WTC11 (cell line): ENCODE results near the gene SLC24A4. TPM values are rescaled to one million over a fixed set of nuclear protein-coding genes. Genes with fewer than 3 reads are reported as not detected.

Source experiments
- ATAC-seq: fragments of 200-7000 bp; cut with Tn5 transposase; 2 replicates; pipeline ENCODE4 v1.10.0; 2021; ENCODE audit warnings: mild to moderate bottlenecking, moderate library complexity
- CTCF ChIA-PET: fragments of 300-600 bp; sonication (Branson Sonifier 250); formaldehyde crosslinking; loops from one replicate; lab custom pipeline; 2021; ENCODE audit warnings: antibody characterized with exemption; lab: Charles Lee
- POLR2A ChIA-PET: fragments of 350-600 bp; sonication (Branson Sonifier 250); formaldehyde crosslinking; loops from one replicate; lab custom pipeline; 2021; ENCODE audit warnings: antibody characterized with exemption; lab: Charles Lee
- DNase-seq: peaks from one replicate; pipeline ENCODE4 v3.0.0; 2021; ENCODE audit warnings: low spot score
- H3K27ac Mint-ChIP-seq: 2 replicates; pipeline ENCODE4 v1.8.0; 2021; ENCODE audit warnings: mixed read lengths
- H3K27me3 Mint-ChIP-seq: 2 replicates; pipeline ENCODE4 v1.8.0; 2021; ENCODE audit warnings: low read depth, mild to moderate bottlenecking, moderate library complexity, mixed read lengths
- H3K36me3 Mint-ChIP-seq: 2 replicates; pipeline ENCODE4 v1.8.0; 2021; ENCODE audit warnings: mixed read lengths
- H3K4me1 Mint-ChIP-seq: 2 replicates; pipeline ENCODE4 v1.8.0; 2022; ENCODE audit warnings: mixed read lengths
- H3K4me3 Mint-ChIP-seq: 2 replicates; pipeline ENCODE4 v1.8.0; 2021; ENCODE audit warnings: mild to moderate bottlenecking, moderate library complexity, mixed read lengths
- H3K9me3 Mint-ChIP-seq: 2 replicates; pipeline ENCODE4 v1.8.0; 2021; ENCODE audit warnings: mixed read lengths
- AFF4 ChIP-seq: sonication (generic); formaldehyde crosslinking; IDR thresholded peaks from 2 replicates; pipeline ENCODE4 v1.8.1; 2023; ENCODE audit warnings: mild to moderate bottlenecking, missing genetic modification reagents, borderline replicate concordance
- ARID4B ChIP-seq: sonication (generic); formaldehyde crosslinking; IDR thresholded peaks from 2 replicates; pipeline ENCODE4 v1.8.0; 2023; ENCODE audit warnings: missing genetic modification reagents, mild to moderate bottlenecking, borderline replicate concordance
- CTCF ChIP-seq: fragments of 200-600 bp; IDR thresholded peaks from 2 replicates; pipeline ENCODE4 v1.8.0; 2022; ENCODE audit warnings: antibody characterized with exemption
- ELF4 ChIP-seq: sonication (generic); formaldehyde crosslinking; IDR thresholded peaks from 2 replicates; pipeline ENCODE4 v1.8.1; 2022; ENCODE audit warnings: low read depth, mild to moderate bottlenecking, moderate library complexity, missing genetic modification reagents
- GABPB1 ChIP-seq: sonication (generic); formaldehyde crosslinking; IDR thresholded peaks from 2 replicates; pipeline ENCODE4 v1.8.1; 2023; ENCODE audit warnings: mild to moderate bottlenecking, missing genetic modification reagents
- GTF2I ChIP-seq: fragments of 250-450 bp; sonication (Bioruptor Pico); conservative IDR thresholded peaks from 2 replicates; pipeline ENCODE4 v1.4.0; 2021; ENCODE audit warnings: mild to moderate bottlenecking
- MXD4 ChIP-seq: fragments of 250-450 bp; sonication (Bioruptor Pico); IDR thresholded peaks from 2 replicates; pipeline ENCODE4 v1.8.0; 2021; ENCODE audit warnings: mild to moderate bottlenecking, moderate library complexity, borderline replicate concordance
- NR1H2 ChIP-seq: sonication (generic); formaldehyde crosslinking; IDR thresholded peaks from 2 replicates; pipeline ENCODE4 v1.9.0; 2021; ENCODE audit warnings: mild to moderate bottlenecking, moderate library complexity, missing genetic modification reagents
- NR3C1 ChIP-seq: sonication (generic); formaldehyde crosslinking; conservative IDR thresholded peaks from 2 replicates; pipeline ENCODE4 v1.8.1; 2023; ENCODE audit warnings: low read depth, mild to moderate bottlenecking, missing genetic modification reagents
- RORB ChIP-seq: fragments of 250-450 bp; sonication (Bioruptor Pico); IDR thresholded peaks from 2 replicates; pipeline ENCODE4 v1.9.0; 2021; ENCODE audit warnings: mild to moderate bottlenecking
- SMAD3 ChIP-seq: sonication (generic); formaldehyde crosslinking; IDR thresholded peaks from 2 replicates; pipeline ENCODE4 v1.8.0; 2022; ENCODE audit warnings: missing genetic modification reagents, mild to moderate bottlenecking, borderline replicate concordance
- STAT6 ChIP-seq: sonication (generic); formaldehyde crosslinking; conservative IDR thresholded peaks from 2 replicates; pipeline ENCODE4 v1.8.1; 2023; ENCODE audit warnings: mild to moderate bottlenecking, low read depth, missing genetic modification reagents, moderate library complexity
- TEAD1 ChIP-seq: sonication (generic); formaldehyde crosslinking; IDR thresholded peaks from 2 replicates; pipeline ENCODE4 v1.8.0; 2022; ENCODE audit warnings: mild to moderate bottlenecking, missing genetic modification reagents
- TEAD4 ChIP-seq: sonication (generic); formaldehyde crosslinking; IDR thresholded peaks from 2 replicates; pipeline ENCODE4 v1.8.0; 2022; ENCODE audit warnings: mild to moderate bottlenecking, missing genetic modification reagents
- ZNF512 ChIP-seq: sonication (generic); formaldehyde crosslinking; IDR thresholded peaks from 2 replicates; pipeline ENCODE4 v1.8.1; 2022; ENCODE audit warnings: missing genetic modification reagents, borderline replicate concordance
- ZSCAN18 ChIP-seq: fragments of 250-450 bp; sonication (Bioruptor Pico); IDR thresholded peaks from 2 replicates; pipeline ENCODE4 v2.1.2; 2022; ENCODE audit warnings: mild to moderate bottlenecking, moderate library complexity
- total RNA-seq: library from RNA; stranded (reverse); gene quantifications from 3 replicates; pipeline ENCODE4 v1.2.3, GENCODE V29; 2021

Gene SLC24A4
- total RNA-seq, 1 experiment from 2014 or later = 0.90 TPM

- H3K9me3 Mint-ChIP-seq = no peaks in the 10 kb centered on the region
- H3K36me3 Mint-ChIP-seq = no peaks in the 10 kb centered on the region
- no peak overlapping the region for H3K27ac Mint-ChIP-seq
- TF ChIP-seq ZSCAN18 (CRISPR knock-in tag) (no peak), GTF2I (CRISPR knock-in tag) (no peak), GABPB1 (CRISPR knock-in tag) (no peak), TEAD4 (CRISPR knock-in tag) (no peak), NR3C1 (CRISPR knock-in tag) (no peak), AFF4 (CRISPR knock-in tag) (no peak), STAT6 (CRISPR knock-in tag) (no peak), ZNF512 (CRISPR knock-in tag) (no peak), ELF4 (CRISPR knock-in tag) (no peak), TEAD1 (CRISPR knock-in tag) (no peak)
- no peak for DNase-seq
- H3K4me1 Mint-ChIP-seq = no peaks in the 10 kb centered on the region
- H3K4me3 Mint-ChIP-seq = no peak overlapping the region
- H3K27me3 Mint-ChIP-seq = no peaks in the 10 kb centered on the region; the same call in 1 of the 2 replicates
- ChIA-PET POLR2A (no interaction called here), CTCF (no interaction called here)
- ATAC-seq = no peak
These were observed 48.9 kb upstream of the SLC24A4 start for GRCh38 chr14:92274055-92274454.

GRCh38 chr14:92276074-92276473, 46.9 kb upstream of the SLC24A4 start:
- no peak for ATAC-seq
- ChIA-PET CTCF (no interaction called here), POLR2A (no interaction called here)
- DNase-seq = no peak
- Mint-ChIP-seq H3K27ac (no peak overlapping the region), H3K9me3 (peaks cover 8% of the 10 kb centered on the region; the same call in 1 of the 2 replicates), H3K27me3 (no peaks in the 10 kb centered on the region; the same call in 1 of the 2 replicates), H3K4me1 (no peaks in the 10 kb centered on the region), H3K36me3 (no peaks in the 10 kb centered on the region), H3K4me3 (no peak overlapping the region)
- TF ChIP-seq TEAD1 (CRISPR knock-in tag) (no peak), CTCF (no peak), ARID4B (CRISPR knock-in tag) (no peak), RORB (no peak), SMAD3 (CRISPR knock-in tag) (no peak), NR1H2 (CRISPR knock-in tag) (no peak), MXD4 (no peak)
